H1 (cell line): Measurements from ENCODE around the gene PRKRIP1.

Experiments used
- CTCF ChIP-seq, 3 experiments: IDR thresholded peaks; 1 replicate in 2 of 3; 2 replicates in 1 of 3; pipeline versions ENCODE4 v1.5.1 to v1.6.1; 2011; ENCODE audit warnings: low read length in 3 of 3, mild to moderate bottlenecking in 3 of 3, inconsistent platforms in 2 of 3, low read depth in 1 of 3, moderate library complexity in 1 of 3; ENCODE audit not compliant: insufficient read depth in 1 of 3; ENCODE audit errors: control extremely low read depth in 1 of 3
- EP300 ChIP-seq, 2 experiments: IDR thresholded peaks; 1 replicate in 1 of 2; 2 replicates in 1 of 2; pipeline ENCODE4 v1.6.1; 2011 to 2012; ENCODE audit warnings: low read depth in 2 of 2, low read length in 2 of 2, mild to moderate bottlenecking in 2 of 2, borderline replicate concordance in 1 of 2, inconsistent platforms in 1 of 2, moderate library complexity in 1 of 2
- MAFK ChIP-seq: IDR thresholded peaks from 2 replicates; pipeline ENCODE4 v1.6.1; 2012; ENCODE audit warnings: low read depth, mild to moderate bottlenecking, improper control_type of control experiment, low read length

- TF ChIP-seq CTCF (IDR thresholded peaks at IDR 0.05; ENCODE audit: control extremely low read depth in 1 of 3, insufficient read depth in 1 of 3, low read depth in 1 of 3, low read length in 3 of 3): no peak
- TF ChIP-seq EP300 (IDR thresholded peaks at IDR 0.05; ENCODE audit: borderline replicate concordance in 1 of 2, low read depth in 2 of 2, low read length in 2 of 2): no peak
- TF ChIP-seq MAFK: no peak
Measured at GRCh38 chr7:102425639-102426267, 29.6 kb downstream of the PRKRIP1 start.
